HCT116 (cell line): ENCODE data around the gene IQCM. TPM values are rescaled to one million over a fixed set of nuclear protein-coding genes. Genes with fewer than 3 reads are reported as not detected.

Experiments used
- ATAC-seq: fragments of 200-7000 bp; cut with Tn5 transposase; 2 replicates; pipeline ENCODE4 v1.9.1; 2020; ENCODE audit warnings: mild to moderate bottlenecking, moderate library complexity
- BruUV-seq: library from RNA; stranded (reverse); fragments of 400-500 nt; replicated peaks from 2 replicates; lab custom pipeline; 2021; lab: Mats Ljungman, UMichigan
- CTCF ChIA-PET: fragments of 300-600 bp; sonication (Branson Sonifier 250); formaldehyde crosslinking; loops from one replicate; lab custom pipeline; 2021; ENCODE audit warnings: antibody characterized with exemption; lab: Charles Lee
- POLR2A ChIA-PET: fragments of 300-600, 350-600 bp; sonication (Branson Sonifier 250); formaldehyde crosslinking; loops from one replicate; lab custom pipeline; 2021; ENCODE audit warnings: antibody characterized with exemption; lab: Charles Lee
- RAD21 ChIA-PET, 2 experiments: fragments of 300-600 bp; sonication (Branson Sonifier 250); formaldehyde crosslinking; loops; one replicate each; lab custom pipeline; 2023; ENCODE audit warnings: low total read pairs in 2 of 2; ENCODE audit not compliant: uncharacterized antibody in 2 of 2, unreplicated experiment in 2 of 2, low non-redundant PET in 1 of 2; lab: Charles Lee
- DNase-seq: peaks from one replicate; pipeline ENCODE4 v3.0.0-alpha.2; 2010; ENCODE audit warnings: low read depth, low spot score
- H2AFZ ChIP-seq: fragments of 200-600 bp; shearing (Covaris generic), sonication (generic); 2 replicates; pipeline ENCODE4 v1.6.1; 2017; ENCODE audit warnings: low read depth, mixed run types, mixed read lengths, antibody characterized with exemption, low read length; ENCODE audit not compliant: poor library complexity, severe bottlenecking
- H3K27ac ChIP-seq: 2 replicates; pipeline ENCODE4 v1.5.1; 2012; ENCODE audit warnings: low read depth, low read length
- H3K27me3 ChIP-seq: fragments of 200-600 bp; sonication (generic); 2 replicates; pipeline ENCODE4 v1.6.1; 2016; ENCODE audit warnings: mixed run types, low read length, mixed read lengths; ENCODE audit not compliant: insufficient read depth
- H3K36me3 ChIP-seq, 2 experiments: fragments of 200-500 bp in 1 of 2; fragments of 200-600 bp in 1 of 2; sonication (Bioruptor generic) in 1 of 2; sonication (generic) in 1 of 2; 2 replicates each; pipeline versions ENCODE4 v1.5.1 to v1.6.1; 2014 to 2016; ENCODE audit warnings: low read length in 2 of 2, inconsistent platforms in 1 of 2, mixed read lengths in 1 of 2, mixed run types in 1 of 2; ENCODE audit not compliant: insufficient read depth in 2 of 2, control insufficient read depth in 1 of 2
- H3K4me1 ChIP-seq, 2 experiments: fragments of 200-600 bp in 1 of 2; sonication (generic) in 1 of 2; 2 replicates each; pipeline versions ENCODE4 v1.5.1 to v1.6.1; 2012 to 2017; ENCODE audit warnings: low read length in 2 of 2, inconsistent platforms in 1 of 2, mild to moderate bottlenecking in 1 of 2, mixed read lengths in 1 of 2, mixed run types in 1 of 2, moderate library complexity in 1 of 2; ENCODE audit not compliant: insufficient read depth in 2 of 2, control insufficient read depth in 1 of 2
- H3K4me2 ChIP-seq: fragments of 200-600 bp; sonication (generic); 2 replicates; pipeline ENCODE4 v1.6.1; 2017; ENCODE audit warnings: mixed run types, low read length, mixed read lengths
- H3K4me3 ChIP-seq, 2 experiments: fragments of 200-600 bp in 1 of 2; sonication (generic) in 1 of 2; replicated peaks in 1 of 2; 2 replicates each; pipeline ENCODE4 v1.5.1; 2011 to 2016; ENCODE audit warnings: low read length in 2 of 2, control low read depth in 1 of 2, low read depth in 1 of 2, mild to moderate bottlenecking in 1 of 2, mixed read lengths in 1 of 2, mixed run types in 1 of 2
- H3K79me2 ChIP-seq: fragments of 200-600 bp; sonication (generic); 2 replicates; pipeline ENCODE4 v1.6.1; 2017; ENCODE audit warnings: mild to moderate bottlenecking, mixed run types, low read length, moderate library complexity, mixed read lengths; ENCODE audit not compliant: insufficient read depth
- H3K9ac ChIP-seq: fragments of 200-600 bp; sonication (generic); 2 replicates; pipeline ENCODE4 v1.6.1; 2016; ENCODE audit warnings: low read length, mixed read lengths
- H3K9me2 ChIP-seq: fragments of 200-600 bp; sonication (generic), shearing (Covaris generic); 2 replicates; pipeline ENCODE4 v1.6.1; 2017; ENCODE audit warnings: mixed run types, mild to moderate bottlenecking, moderate library complexity; ENCODE audit not compliant: insufficient read depth
- H3K9me3 ChIP-seq, 2 experiments: fragments of 200-500 bp in 1 of 2; fragments of 200-600 bp in 1 of 2; sonication (Bioruptor generic) in 1 of 2; sonication (generic) in 1 of 2; 2 replicates each; pipeline ENCODE4 v1.6.1; 2014 to 2017; ENCODE audit warnings: low read length in 2 of 2, mixed read lengths in 2 of 2, inconsistent platforms in 1 of 2, low read depth in 1 of 2, mild to moderate bottlenecking in 1 of 2, mixed run types in 1 of 2, moderate library complexity in 1 of 2; ENCODE audit not compliant: control insufficient read depth in 1 of 2, insufficient read depth in 1 of 2
- H4K20me1 ChIP-seq: fragments of 200-600 bp; sonication (generic), shearing (Covaris generic); 2 replicates; pipeline ENCODE4 v1.6.1; 2017; ENCODE audit warnings: mixed run types, mild to moderate bottlenecking, moderate library complexity; ENCODE audit not compliant: insufficient read depth
- CEBPB ChIP-seq: IDR thresholded peaks from 2 replicates; pipeline ENCODE4 v1.6.1; 2012; ENCODE audit warnings: low read depth
- EGR1 ChIP-seq: IDR thresholded peaks from 2 replicates; pipeline ENCODE4 v1.6.1; 2012; ENCODE audit warnings: low read depth
- ELF1 ChIP-seq: IDR thresholded peaks from 2 replicates; pipeline ENCODE4 v1.6.1; 2012; ENCODE audit warnings: low read depth, borderline replicate concordance
- FOSL1 ChIP-seq: IDR thresholded peaks from 2 replicates; pipeline ENCODE4 v1.6.1; 2012; ENCODE audit warnings: low read depth
- JUND ChIP-seq: IDR thresholded peaks from 2 replicates; pipeline ENCODE4 v1.6.1; 2012
- RAD21 ChIP-seq: IDR thresholded peaks from 2 replicates; pipeline ENCODE4 v1.6.1; 2012; ENCODE audit warnings: low read depth, mild to moderate bottlenecking
- SP1 ChIP-seq: IDR thresholded peaks from 2 replicates; pipeline ENCODE4 v1.6.1; 2012; ENCODE audit warnings: low read depth
- SRF ChIP-seq: IDR thresholded peaks from 2 replicates; pipeline ENCODE4 v1.6.1; 2012; ENCODE audit warnings: low read depth
- TCF7L2 ChIP-seq: IDR thresholded peaks from 2 replicates; pipeline ENCODE4 v1.7.0; 2011; ENCODE audit warnings: borderline replicate concordance, inconsistent platforms; ENCODE audit not compliant: insufficient read depth, insufficient read length; ENCODE audit errors: extremely low read depth
- YY1 ChIP-seq: IDR thresholded peaks from 2 replicates; pipeline ENCODE4 v1.6.1; 2011; ENCODE audit warnings: low read length, low read depth, moderate library complexity, mild to moderate bottlenecking; ENCODE audit not compliant: insufficient replicate concordance; ENCODE audit errors: extremely low read depth
- intact Hi-C: fragments of 100-400 bp; cut with micrococcal nuclease; formaldehyde crosslinking; loops from 2 replicates; pipeline ENCODE4 v1.10.0; 2022
- total RNA-seq: library from RNA; stranded (reverse); gene quantifications from one replicate; pipeline ENCODE4 v1.2.1, GENCODE V29; 2021; ENCODE audit not compliant: unreplicated experiment
- TF ChIP-seq, protein P1 (sequence below): IDR thresholded peaks from 2 replicates; pipeline ENCODE4 v1.6.1; 2012

The IQCM gene
- total RNA-seq, 1 experiment from 2014 or later = 0.20 TPM

DNA sequence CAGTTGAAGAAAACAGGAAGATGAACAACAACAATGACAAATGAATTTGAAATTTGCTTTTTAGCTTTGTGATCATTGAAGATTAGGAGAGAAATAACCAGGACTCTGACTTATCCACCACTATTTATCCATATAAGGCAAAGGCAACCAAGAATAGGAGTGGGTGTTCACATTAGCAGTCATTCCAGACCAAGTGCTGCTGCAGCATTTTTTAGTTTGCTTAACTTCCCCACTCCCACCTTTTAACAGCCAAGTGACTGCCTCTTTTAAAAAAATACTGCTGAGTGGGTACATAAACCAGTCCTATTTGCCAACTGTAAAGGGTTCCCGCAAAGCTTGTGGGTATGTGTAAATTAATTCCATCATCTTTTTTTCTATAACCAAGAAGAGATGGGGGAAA lies 230.9 kb downstream of the IQCM start:
- H3K9me2 ChIP-seq = no peaks in the 10 kb centered on the region
- no peaks in the 10 kb centered on the region for H3K4me1 ChIP-seq
- intact Hi-C loops = no loop called here
- ChIA-PET RAD21 (no interaction called here), CTCF (no interaction called here), POLR2A (no interaction called here)
- H4K20me1 ChIP-seq = no peaks in the 10 kb centered on the region; the same call in 1 of the 2 replicates
- no peak overlapping the region for H3K9ac ChIP-seq
- no peak for TF ChIP-seq CEBPB
- TF ChIP-seq SP1 = no peak
- no peak for TF ChIP-seq ELF1
- no peak for TF ChIP-seq TCF7L2
- no peak for TF ChIP-seq RAD21
- no peak for TF ChIP-seq FOSL1
- no peak for TF ChIP-seq SRF
- TF ChIP-seq, protein P1, sequence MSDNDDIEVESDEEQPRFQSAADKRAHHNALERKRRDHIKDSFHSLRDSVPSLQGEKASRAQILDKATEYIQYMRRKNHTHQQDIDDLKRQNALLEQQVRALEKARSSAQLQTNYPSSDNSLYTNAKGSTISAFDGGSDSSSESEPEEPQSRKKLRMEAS = no peak
- no peak for TF ChIP-seq EGR1
- H3K4me2 ChIP-seq = no peak overlapping the region
- H3K27me3 ChIP-seq = no peaks in the 10 kb centered on the region
- no peaks in the 10 kb centered on the region for H3K36me3 ChIP-seq
- H3K4me3 ChIP-seq = no peak overlapping the region
- no peaks in the 10 kb centered on the region for H3K79me2 ChIP-seq
- no peaks in the 10 kb centered on the region for H3K9me3 ChIP-seq
- no peak overlapping the region for H2AFZ ChIP-seq
- ATAC-seq = no peak
- no peak overlapping the region for H3K27ac ChIP-seq
- no peak for DNase-seq
- BruUV-seq = no TSS peak

- TF ChIP-seq ELF1 (no peak), YY1 (no peak), SP1 (no peak), TCF7L2 (no peak), JUND (no peak), RAD21 (no peak), EGR1 (no peak)
- ChIA-PET POLR2A (no interaction called here), CTCF (no interaction called here), RAD21 (no interaction called here)
- no peaks in the 10 kb centered on the region for H3K9me2 ChIP-seq
- H3K4me1 ChIP-seq = no peaks in the 10 kb centered on the region
- H3K9ac ChIP-seq = no peak overlapping the region
- H4K20me1 ChIP-seq = no peaks in the 10 kb centered on the region
- H2AFZ ChIP-seq = no peak overlapping the region
- intact Hi-C loops = no loop called here
- BruUV-seq = no TSS peak
- no peaks in the 10 kb centered on the region for H3K9me3 ChIP-seq
- H3K4me3 ChIP-seq = no peak overlapping the region
- DNase-seq (no peak), ATAC-seq (no peak)
- H3K79me2 ChIP-seq = no peaks in the 10 kb centered on the region
- no peaks in the 10 kb centered on the region for H3K27me3 ChIP-seq
- no peak overlapping the region for H3K4me2 ChIP-seq
- no peaks in the 10 kb centered on the region for H3K36me3 ChIP-seq
- no peak overlapping the region for H3K27ac ChIP-seq
Measured at GRCh38 chr4:149574971-149575370, 240.7 kb downstream of the IQCM start.
